ENCODE results near the gene AAMP.

- no peak for TF ChIP-seq POLR2A (IDR thresholded peaks at IDR 0.05; ENCODE audit: low read length)
- no peak for TF ChIP-seq GATA1 (IDR thresholded peaks at IDR 0.05; ENCODE audit: low read depth, low read length)
Measured at GRCh38 chr2:218265626-218266025, 4.3 kb downstream of the AAMP start.

Data from erythroblast (primary cell).